ENCODE results near the gene CTDP1.
"Not testable (repeated sequence)": the region's sequence is repeated elsewhere in the genome, so short reads cannot be mapped to it uniquely, and the experiment has no call there.

Gene CTDP1

DNA sequence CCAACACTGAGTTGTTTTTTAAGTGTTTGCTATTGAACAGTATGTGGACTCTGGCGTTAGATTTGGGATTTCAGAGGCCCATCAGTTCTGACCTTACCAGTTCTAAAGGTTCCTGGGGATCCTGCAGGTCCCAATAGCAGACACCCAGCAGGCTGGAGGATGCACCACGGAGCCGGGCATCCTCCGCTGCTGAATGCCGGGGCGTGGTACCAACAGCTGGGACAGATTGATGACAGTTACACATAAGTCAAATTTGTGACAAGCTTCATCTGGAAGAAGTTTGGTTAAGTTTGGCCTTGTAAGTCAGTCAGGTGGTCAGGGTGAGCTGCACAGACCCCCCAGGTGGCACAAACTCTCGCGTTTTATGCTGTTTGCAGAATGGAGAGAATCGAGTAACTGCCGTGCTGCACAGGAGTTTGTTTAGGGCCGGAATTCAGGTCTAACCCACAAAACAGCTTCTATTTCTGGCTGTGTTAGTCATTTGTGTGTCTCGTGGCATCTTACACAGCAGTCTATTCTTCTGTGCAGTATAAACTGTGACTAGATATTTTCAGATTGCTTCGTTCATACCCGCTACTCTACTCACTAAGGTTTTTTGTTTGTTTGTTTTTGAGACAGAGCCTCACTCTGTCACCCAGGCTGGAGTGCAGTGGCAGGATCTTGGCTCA, 19.2 kb downstream of the CTDP1 start:
- no peak for DNase-seq (ENCODE audit: low read depth)

DNA sequence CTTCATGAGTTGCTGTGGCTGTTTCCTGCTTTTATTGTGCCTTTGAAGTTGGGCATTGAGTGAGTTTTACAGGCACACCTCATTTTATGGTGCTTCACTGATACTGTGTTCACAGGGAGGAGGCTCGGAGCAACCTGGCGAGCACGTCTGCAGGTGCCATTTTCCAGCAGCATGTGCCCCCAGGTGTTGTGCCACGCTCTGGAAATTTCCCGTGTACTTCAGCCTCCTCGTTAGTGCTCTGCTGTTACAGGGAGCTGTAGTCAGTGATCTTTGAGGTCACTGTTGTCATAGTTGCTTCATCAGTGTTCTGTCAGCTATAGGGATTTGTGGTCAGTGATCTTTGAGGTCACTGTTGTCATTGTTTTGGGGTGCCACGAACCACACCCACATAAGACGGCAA, 20.1 kb downstream of the CTDP1 start:
- DNase-seq (ENCODE audit: low read depth), result no peak

DNA sequence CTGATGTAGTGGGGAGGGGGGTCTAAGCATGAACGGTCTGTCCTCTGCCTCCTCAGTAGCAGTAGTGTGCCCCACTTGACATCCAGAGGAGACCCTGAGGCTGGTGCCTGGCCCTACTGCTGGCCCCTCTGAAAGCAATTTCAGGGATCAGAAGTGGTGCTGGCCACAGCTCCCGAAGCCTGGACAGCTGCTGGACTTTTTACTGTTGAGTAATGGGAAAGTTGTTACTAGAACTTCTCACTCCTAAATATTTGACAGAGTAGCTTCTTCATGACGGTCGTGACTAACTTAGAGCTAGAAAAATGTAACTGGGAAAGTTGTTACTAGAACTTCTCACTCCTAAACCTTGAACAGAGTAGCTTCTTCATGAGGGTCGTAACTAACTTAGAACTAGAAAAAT, 23.3 kb downstream of the CTDP1 start:
- DNase-seq (ENCODE audit: low read depth), result no peak

DNA sequence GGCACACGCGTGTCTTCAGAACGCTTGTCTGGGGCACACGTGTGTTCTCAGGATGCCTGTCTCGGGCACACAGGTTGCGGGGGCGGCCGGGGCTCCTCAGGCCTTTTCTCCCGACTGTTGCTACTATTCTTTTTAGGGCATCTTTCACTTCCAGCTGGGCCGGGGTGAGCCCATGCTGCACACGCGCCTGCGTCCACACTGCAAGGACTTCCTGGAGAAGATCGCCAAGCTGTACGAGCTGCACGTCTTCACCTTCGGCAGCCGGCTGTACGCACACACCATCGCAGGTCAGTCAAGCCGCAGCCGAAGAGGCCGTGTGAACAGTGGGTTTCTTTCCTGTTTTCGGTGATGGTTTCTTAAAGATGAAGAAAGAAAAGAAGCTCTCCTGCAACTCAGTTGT, 25.0 kb downstream of the CTDP1 start:
- DNase-seq (ENCODE audit: low read depth), result no peak

DNA sequence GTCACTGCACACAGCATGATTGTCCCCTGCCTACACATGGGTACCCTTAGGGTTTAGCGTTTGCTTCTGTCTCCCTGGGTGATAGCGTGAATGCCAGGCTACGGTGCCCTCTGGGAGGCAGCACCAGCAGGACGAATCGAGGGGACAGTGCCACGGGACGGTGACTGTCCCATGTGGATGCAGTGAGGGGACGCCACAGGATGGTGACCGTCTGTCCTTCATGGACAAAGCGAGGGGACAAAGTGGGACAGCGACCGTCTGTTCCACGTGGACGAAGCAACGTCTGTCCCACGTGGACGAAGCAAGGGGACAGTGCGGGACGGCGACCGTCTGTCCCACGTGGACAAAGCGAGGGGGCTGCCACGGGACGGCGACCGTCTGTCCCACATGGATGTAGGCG, 25.7 kb downstream of the CTDP1 start:
- no peak for DNase-seq (ENCODE audit: low read depth)

DNA sequence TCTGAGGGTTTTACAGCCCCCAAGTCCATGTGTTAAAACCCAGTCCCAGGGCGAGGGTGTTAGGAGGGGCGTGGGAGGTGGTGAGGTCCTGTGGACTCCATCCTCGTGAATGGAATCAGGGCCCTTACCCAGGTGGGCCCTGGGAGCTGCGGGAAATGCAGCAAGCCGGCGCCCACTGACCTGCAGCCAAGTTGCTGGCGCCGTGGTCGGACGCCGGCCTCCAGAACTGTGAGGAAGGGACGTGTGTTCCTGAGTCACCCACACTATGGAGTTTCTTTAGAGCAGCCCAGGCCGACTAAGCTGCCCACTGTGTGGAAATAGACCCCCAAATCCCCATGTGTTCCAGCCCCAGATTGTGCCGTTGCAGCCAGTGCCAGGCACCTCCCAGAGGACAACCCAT, 26.4 kb downstream of the CTDP1 start:
- no peak for DNase-seq (ENCODE audit: low read depth)

DNA sequence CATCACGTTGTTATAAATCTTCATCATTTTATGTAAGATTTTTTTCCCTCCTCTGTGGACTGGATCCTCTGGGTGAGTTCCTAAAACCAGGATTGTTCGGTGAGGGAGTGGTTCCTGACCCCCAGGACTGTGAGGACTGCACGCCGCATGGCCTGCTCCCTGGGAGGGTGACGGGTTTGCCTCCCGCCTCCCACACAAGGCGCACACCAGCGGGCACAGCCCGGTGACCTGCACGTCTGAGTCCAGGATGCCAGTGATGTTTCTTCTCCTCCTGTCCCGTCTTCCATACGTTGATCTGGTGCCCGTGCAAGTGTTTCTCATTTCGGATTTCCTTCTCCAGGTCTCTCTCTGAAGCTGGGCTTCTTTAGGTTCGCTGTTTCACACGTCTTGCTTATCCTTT, 27.1 kb downstream of the CTDP1 start:
- no peak for DNase-seq (ENCODE audit: low read depth)

DNA sequence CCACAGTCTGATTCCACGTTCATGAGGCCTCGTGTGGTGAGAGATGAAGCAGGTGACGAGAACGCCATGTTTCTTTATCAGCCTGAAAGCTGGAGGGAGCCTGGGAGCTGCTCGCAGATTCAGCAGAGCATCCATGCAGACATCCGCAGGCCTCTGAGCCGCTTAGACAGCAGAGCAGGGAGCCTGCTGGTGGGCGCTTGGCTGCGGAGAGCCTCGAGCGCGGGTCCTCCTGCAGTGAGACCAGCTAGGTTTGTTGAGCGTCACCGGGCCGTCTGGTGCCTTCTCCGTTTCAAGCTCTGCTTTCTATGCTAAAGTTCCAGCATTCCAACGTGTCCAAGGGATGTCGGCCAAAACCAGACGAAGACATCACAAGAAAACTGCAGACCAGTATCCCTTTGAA, 27.6 kb downstream of the CTDP1 start:
- no peak for DNase-seq (ENCODE audit: low read depth)

DNA sequence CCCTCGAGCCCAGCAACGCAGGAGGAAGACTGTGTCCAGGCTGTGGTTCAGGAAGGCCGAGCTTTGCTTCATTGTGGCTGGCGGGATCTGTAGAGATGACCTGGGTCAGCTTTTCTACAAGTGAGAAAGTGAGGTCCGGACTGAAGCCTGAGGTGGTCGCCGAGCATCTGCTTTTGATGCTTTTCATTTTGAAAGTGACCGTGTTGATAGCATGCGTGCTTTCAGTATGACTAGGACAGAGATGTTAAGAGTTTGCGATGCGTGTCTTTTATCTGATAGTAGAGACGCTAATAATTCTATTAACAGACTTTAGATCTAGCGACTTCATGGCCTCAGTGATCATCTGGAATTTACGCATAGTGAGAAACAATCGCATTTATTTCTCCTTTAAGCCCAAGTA, 28.1 kb downstream of the CTDP1 start:
- DNase-seq (ENCODE audit: low read depth), result no peak

DNA sequence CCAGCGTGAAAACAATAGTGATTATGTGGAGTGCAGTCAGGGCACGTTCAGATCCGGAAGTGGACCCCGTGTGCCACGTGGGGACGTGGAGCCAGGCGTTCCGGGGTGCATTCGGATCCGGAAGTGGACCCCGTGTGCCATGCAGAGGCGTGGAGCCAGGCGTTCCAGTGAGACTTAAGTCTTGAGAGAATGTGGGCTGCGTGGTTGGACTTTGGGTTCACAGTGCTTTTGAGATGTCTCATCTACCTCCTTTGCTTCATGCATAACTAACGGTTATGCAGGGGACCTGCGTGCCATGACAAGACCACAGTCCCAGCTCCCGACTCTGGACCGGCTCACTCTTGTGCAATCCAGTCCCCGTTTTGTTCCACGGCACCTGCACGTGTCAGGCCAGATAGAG, 28.8 kb downstream of the CTDP1 start:
- DNase-seq (ENCODE audit: low read depth), result no peak

DNA sequence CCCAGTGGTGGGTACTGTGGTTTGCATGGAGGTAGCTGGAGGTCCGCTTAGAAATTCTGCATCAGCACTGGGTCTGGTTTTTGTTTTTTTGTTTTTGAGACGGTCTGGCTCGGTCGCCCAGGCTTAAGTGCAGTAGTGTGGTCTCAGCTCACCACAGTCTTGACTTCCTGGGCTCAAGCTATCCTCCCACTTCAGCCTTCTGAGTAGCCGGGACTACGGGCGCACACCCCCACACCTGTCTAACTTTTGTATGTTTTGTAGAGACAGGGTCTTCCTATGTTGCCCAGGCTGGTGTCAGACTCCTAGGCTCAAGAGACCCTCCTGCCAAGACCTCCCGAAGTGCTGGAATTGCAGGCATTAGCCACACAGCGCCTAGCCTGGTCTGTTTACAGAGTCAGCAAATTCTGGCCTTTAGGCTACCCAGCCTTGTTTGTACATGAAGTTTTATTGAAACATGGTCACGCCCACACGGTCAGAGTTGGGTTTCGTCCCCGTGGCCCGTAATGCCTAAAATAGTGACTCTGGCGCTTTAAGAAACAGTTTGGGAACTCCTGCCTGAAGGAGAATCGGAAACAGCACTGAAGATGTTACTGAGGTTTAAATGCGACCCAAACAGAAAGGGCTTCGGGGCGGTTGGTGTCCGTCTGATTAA, 32.7 kb downstream of the CTDP1 start:
- DNase-seq (ENCODE audit: low read depth), result no peak

DNA sequence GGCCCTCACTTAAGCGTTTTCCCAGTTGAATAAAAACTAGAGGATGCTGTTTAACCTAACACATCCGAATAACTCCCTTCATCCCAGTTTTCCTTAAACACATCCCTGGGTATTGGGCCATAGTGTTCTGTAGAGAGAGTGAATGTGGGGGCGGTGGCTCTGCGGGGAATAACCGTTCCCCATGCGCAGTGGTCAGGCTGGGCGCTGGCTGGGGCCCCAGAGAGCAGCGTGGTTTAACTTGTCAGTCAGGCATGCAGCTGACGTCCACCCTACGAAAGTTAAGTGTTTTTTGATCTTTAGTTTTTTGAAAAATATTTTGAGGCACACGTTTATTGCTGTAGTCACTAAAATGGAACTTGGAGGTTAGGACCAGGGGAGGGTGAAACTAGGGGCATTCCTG, 33.7 kb downstream of the CTDP1 start:
- no peak for DNase-seq (ENCODE audit: low read depth)

DNA sequence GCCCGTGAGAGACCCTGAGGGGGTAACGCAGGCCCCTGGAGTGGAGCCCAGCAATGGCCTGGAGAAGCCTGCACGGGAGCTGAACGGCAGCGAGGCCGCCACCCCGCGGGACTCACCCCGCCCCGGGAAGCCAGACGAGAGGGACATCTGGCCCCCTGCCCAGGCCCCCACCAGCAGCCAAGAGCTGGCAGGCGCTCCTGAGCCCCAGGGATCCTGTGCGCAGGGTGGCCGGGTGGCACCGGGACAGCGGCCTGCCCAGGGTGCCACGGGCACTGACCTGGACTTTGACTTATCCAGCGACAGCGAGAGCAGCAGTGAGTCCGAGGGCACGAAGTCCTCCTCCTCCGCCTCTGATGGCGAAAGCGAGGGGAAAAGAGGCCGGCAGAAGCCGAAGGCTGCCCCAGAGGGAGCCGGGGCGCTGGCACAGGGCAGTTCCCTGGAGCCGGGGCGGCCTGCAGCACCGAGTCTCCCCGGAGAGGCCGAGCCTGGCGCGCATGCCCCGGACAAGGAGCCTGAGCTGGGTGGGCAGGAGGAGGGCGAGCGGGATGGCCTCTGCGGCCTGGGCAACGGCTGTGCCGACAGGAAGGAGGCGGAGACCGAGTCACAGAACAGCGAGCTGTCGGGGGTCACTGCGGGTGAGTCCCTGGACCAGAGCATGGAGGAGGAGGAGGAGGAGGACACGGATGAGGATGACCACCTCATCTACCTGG, 35.1 kb downstream of the CTDP1 start:
- no peak for DNase-seq (ENCODE audit: low read depth)

DNA sequence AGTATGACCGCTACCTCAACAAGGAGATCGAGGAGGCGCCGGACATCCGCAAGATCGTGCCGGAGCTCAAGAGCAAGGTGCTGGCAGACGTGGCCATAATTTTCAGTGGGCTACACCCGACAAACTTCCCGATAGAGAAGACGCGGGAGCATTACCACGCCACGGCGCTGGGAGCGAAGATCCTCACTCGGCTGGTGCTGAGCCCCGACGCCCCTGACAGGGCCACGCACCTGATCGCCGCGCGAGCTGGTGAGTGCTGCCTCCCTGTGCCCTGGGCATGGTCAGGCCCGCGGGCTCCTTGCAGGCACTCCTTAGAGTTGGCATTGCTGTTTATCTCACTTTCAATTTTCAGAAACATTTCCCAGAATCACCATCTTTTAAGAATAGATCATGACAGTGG, 35.7 kb downstream of the CTDP1 start:
- no peak for DNase-seq (ENCODE audit: low read depth)

DNA sequence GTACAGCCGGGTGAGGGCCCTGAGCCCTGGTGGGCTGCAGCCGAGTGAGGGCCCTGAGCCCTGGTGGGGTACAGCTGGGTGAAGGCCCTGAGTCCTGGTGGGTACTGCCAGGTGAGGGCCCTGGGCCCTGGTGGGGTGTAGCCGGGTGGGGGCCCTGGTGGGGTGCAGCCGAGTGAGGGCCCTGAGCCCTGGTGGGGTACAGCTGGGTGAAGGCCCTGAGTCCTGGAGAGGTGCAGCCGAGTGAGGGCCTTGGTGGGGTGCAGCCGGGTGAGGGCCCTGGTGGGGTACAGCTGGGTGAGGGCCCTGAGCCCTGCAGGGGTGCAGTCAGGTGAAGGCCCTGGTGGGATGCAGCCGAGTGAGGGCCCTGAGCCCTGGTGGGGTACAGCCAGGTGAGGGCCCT, 37.5 kb downstream of the CTDP1 start:
- no peak for DNase-seq (ENCODE audit: low read depth)

DNA sequence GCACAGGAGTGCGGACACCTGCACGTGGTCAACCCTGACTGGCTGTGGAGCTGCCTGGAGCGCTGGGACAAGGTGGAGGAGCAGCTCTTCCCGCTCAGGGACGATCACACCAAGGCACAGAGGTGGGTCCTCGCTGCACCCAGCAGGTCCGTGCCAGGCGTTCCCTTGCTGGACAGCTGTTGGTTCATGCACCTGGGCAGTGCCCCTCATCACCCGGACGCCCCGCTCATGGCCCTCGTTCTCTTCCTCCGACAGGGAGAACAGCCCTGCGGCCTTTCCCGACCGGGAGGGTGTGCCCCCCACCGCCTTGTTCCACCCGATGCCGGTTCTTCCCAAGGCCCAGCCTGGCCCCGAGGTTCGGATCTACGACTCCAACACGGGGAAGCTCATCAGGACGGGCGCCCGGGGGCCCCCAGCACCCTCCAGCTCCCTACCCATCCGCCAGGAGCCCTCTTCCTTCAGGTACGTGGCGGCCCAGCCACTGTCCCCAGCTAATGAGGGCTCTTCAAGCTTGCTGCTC, 38.0 kb downstream of the CTDP1 start:
- no peak for DNase-seq (ENCODE audit: low read depth)

DNA sequence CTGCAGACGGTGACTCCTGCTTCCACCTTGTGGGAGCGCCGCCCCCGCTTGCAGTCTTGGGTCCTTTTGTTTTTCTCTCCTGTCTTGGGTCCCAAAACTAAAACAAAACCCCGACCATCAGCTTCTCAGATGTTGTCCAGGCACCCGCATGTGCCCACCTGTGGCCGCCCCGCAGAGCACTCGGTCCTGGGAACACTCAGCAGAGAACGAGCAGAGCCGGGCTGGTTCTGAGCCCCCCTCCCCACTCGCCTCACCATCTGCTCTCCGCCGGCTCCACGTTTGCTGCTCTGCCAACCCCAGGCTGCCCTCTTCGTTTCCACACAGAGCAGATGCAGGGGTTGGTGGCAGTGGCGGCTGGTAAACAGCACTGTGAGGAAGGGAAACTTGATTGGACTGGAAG, 38.5 kb downstream of the CTDP1 start:
- DNase-seq (ENCODE audit: low read depth), result no peak

DNA sequence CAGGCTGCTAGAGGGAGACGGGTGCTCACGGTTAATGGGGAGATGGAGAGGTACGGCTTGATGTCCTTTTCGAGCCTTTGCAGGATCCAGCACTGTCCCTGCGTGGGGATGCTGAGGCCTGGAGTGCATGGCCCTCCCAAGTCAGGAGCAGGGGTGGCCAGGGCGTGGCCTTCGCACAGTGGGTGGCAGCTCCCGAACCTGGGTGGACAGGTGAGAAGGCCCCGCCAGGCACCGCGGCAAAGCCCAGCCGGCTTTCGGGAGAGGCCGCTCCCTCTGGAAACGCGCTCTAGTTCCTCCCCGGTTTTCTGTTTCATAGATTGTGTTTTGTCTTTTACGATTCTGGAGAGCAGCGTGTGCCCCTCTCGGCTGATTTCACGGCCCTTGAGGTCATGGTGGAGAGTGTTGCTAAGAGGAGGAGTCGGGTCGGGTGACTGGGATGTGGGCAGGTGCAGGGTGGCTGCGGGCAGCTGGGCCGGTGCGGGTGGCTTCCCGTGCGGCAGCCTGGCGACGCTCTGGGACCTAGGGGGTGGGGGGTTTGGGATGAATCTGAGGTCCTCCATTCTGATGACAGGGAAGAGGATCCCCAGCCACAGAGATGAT, 39.4 kb downstream of the CTDP1 start:
- no peak for DNase-seq (ENCODE audit: low read depth)

DNA sequence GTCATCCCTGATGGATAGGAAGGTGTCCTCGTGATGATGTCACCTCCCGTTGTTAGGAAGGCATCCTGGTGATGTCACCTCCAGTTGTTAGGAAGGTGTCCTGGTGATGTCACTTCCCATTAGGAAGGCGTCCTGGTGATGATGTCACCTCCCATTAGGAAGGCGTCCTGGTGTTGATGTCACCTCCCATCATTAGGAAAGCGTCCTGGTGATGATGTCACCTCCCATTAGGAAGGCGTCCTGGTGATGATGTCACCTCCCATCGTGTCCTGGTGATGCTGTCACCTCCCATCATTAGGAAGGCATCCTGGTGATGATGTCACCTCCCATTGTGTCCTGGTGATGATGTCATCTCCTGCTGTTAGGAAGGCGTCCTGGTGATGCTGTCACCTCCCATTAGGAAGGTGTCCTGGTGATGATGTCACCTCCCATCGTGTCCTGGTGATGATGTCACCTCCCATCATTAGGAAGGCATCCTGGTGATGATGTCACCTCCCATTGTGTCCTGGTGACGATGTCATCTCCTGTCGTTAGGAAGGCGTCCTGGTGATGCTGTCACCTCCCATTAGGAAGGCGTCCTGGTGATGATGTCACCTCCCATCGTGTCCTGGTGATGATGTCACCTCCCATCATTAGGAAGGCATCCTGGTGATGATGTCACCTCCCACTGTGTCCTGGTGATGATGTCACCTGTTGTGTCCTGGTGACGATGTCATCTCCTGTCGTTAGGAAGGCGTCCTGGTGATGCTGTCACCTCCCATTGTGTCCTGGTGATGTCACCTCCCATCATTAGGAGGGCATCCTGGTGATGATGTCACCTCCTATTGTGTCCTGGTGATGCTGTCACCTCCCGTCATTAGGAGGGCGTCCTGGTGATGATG, 40.1 kb downstream of the CTDP1 start:
- not testable (repeated sequence) for DNase-seq (ENCODE audit: low read depth)

DNA sequence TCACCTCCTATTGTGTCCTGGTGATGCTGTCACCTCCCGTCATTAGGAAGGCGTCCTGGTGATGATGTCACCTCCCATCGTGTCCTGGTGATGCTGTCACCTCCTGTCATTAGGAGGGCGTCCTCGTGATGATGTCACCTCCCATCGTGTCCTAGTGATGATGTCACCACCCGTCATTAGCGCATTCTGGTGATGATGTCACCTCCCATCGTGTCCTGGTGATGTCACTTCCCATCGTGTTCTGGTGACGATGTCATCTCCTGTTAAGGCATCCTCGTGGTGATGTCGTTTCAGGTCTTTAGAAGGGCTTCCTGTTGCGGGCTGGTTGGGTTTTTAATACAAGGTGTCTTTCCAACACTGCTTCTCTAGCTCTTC, 40.7 kb downstream of the CTDP1 start:
- DNase-seq (ENCODE audit: low read depth), result no peak

DNA sequence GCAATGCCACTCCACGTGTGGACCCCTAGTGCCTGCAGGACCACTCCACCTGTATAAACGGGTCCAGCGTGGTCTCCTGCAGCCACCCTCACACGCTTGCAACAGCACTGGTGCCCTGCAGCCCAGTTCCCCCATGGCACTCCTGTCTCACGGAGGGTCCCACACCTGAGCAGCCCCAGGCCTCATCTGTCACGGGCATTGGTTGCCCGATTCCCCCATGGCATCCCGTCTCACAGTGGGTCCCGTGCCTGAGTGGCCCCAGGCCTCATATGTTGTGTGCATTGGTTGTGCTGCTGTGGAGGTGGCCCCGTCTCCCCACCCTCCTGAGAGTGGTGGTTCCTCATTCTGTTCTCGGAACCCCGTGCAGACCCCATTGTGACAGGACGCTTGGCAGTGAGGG, 43.4 kb downstream of the CTDP1 start:
- no peak for DNase-seq (ENCODE audit: low read depth)

DNA sequence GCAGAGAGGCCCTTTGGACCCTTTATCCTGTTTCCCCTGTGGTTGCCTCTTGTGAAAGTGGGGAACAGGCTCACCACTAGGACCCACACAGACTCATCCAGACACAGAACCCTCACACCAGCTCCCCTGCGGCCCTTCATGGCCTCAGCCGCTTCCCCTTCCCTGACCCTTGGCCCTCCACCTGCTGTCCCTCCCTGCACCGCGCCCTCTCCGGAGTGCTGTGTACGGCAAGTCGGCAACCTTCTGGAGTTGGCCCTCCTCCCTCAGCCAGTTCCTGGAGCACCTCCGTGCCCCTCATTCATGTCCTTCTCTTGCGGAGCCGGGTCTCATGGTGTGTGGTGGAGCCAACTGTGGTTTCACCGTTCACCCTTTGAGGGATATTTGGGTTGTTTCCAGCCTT, 44.0 kb downstream of the CTDP1 start:
- DNase-seq (ENCODE audit: low read depth), result no peak
